PC-3 (cell line): Measurements from ENCODE around the gene SHANK2. TPM values are rescaled to one million over a fixed set of nuclear protein-coding genes. Genes with fewer than 3 reads are reported as not detected.

Experiments
- ATAC-seq: fragments of 200-7000 bp; cut with Tn5 transposase; 2 replicates; pipeline ENCODE4 v1.9.1; 2020; ENCODE audit warnings: mild to moderate bottlenecking, moderate library complexity
- BruUV-seq: library from RNA; stranded (reverse); fragments of 400-500 nt; replicated peaks from 2 replicates; lab custom pipeline; 2021; lab: Mats Ljungman, UMichigan
- CTCF ChIA-PET: fragments of 300-600 bp; sonication (Branson Sonifier 250); formaldehyde crosslinking; loops from one replicate; lab custom pipeline; 2022; ENCODE audit warnings: antibody characterized with exemption; lab: Charles Lee
- POLR2A ChIA-PET: fragments of 300-600 bp; sonication (Branson Sonifier 250); formaldehyde crosslinking; loops from one replicate; lab custom pipeline; 2022; ENCODE audit warnings: antibody characterized with exemption; ENCODE audit not compliant: unreplicated experiment; lab: Charles Lee
- DNase-seq: peaks from one replicate; pipeline ENCODE4 v3.0.0-alpha.2; 2015
- H2AFZ ChIP-seq: fragments of 300-600 bp; sonication (generic); 2 replicates; pipeline ENCODE4 v1.6.0; 2016; ENCODE audit warnings: antibody characterized with exemption, low read length
- H3F3A ChIP-seq: fragments of 300-600 bp; sonication (generic); one replicate; pipeline ENCODE4 v1.6.0; 2017; ENCODE audit warnings: antibody characterized with exemption, low read length, control low read depth, mild to moderate bottlenecking; ENCODE audit not compliant: unreplicated experiment
- H3K27ac ChIP-seq: fragments of 300-600 bp; sonication (generic); 2 replicates; pipeline ENCODE4 v1.5.1; 2016; ENCODE audit warnings: mild to moderate bottlenecking, low read length
- H3K27me3 ChIP-seq: fragments of 300-600 bp; sonication (generic); 2 replicates; pipeline ENCODE4 v1.6.1; 2016; ENCODE audit warnings: low read length, mixed read lengths
- H3K36me3 ChIP-seq: fragments of 300-600 bp; sonication (generic); 2 replicates; pipeline ENCODE4 v1.6.1; 2016; ENCODE audit warnings: low read depth, mixed run types, low read length, mixed read lengths
- H3K4me1 ChIP-seq: fragments of 300-600 bp; sonication (generic); 2 replicates; pipeline ENCODE4 v1.5.1; 2016; ENCODE audit warnings: low read length; ENCODE audit not compliant: insufficient read depth
- H3K4me2 ChIP-seq: fragments of 300-600 bp; sonication (generic); 2 replicates; pipeline ENCODE4 v1.6.0; 2016; ENCODE audit warnings: low read length
- H3K4me3 ChIP-seq: fragments of 300-600 bp; sonication (generic); 2 replicates; pipeline ENCODE4 v1.5.1; 2016; ENCODE audit warnings: mild to moderate bottlenecking, low read length, mixed read lengths
- H3K79me2 ChIP-seq: fragments of 300-600 bp; sonication (generic); 2 replicates; pipeline ENCODE4 v1.6.1; 2017; ENCODE audit warnings: low read length, mixed read lengths
- H3K9ac ChIP-seq: fragments of 300-600 bp; sonication (generic); 2 replicates; pipeline ENCODE4 v1.6.0; 2016; ENCODE audit warnings: mild to moderate bottlenecking, low read length
- H3K9me2 ChIP-seq: fragments of 300-600 bp; sonication (generic); replicated peaks from 2 replicates; pipeline ENCODE4 v1.6.1; 2016; ENCODE audit warnings: mixed run types, low read length, mixed read lengths
- H3K9me3 ChIP-seq: fragments of 300-600 bp; sonication (generic); 2 replicates; pipeline ENCODE4 v1.6.1; 2016; ENCODE audit warnings: low read length, mixed read lengths
- H4K20me1 ChIP-seq: fragments of 300-600 bp; sonication (generic); 2 replicates; pipeline ENCODE4 v1.6.1; 2016; ENCODE audit warnings: low read length, mixed read lengths
- EZH2 ChIP-seq: fragments of 300-600 bp; sonication (generic); IDR thresholded peaks from one replicate; pipeline ENCODE4 v1.6.1; 2017; ENCODE audit warnings: antibody characterized with exemption, mild to moderate bottlenecking, low read length; ENCODE audit not compliant: unreplicated experiment
- EZH2phosphoT487 ChIP-seq: fragments of 300-600 bp; sonication (generic); IDR thresholded peaks from 2 replicates; pipeline ENCODE4 v1.6.1; 2018; ENCODE audit warnings: mild to moderate bottlenecking, antibody characterized with exemption, low read length, borderline replicate concordance
- intact Hi-C: fragments of 100-400 bp; cut with micrococcal nuclease; formaldehyde crosslinking; loops from 2 replicates; pipeline ENCODE4 v1.9.0; 2023
- total RNA-seq: library from RNA; depleted of rRNA; stranded (reverse); fragments of >200 nt; gene quantifications from 2 replicates; pipeline ENCODE4 v1.2.3, GENCODE V29; 2014
- TF ChIP-seq, protein P1 (sequence below): fragments of 300-600 bp; sonication (generic); conservative IDR thresholded peaks from 2 replicates; pipeline ENCODE4 v1.5.1; 2017; ENCODE audit warnings: antibody characterized with exemption, low read depth, mild to moderate bottlenecking, low read length

The SHANK2 gene
- total RNA-seq, 1 experiment from 2014 or later, result 45.0 TPM

DNA sequence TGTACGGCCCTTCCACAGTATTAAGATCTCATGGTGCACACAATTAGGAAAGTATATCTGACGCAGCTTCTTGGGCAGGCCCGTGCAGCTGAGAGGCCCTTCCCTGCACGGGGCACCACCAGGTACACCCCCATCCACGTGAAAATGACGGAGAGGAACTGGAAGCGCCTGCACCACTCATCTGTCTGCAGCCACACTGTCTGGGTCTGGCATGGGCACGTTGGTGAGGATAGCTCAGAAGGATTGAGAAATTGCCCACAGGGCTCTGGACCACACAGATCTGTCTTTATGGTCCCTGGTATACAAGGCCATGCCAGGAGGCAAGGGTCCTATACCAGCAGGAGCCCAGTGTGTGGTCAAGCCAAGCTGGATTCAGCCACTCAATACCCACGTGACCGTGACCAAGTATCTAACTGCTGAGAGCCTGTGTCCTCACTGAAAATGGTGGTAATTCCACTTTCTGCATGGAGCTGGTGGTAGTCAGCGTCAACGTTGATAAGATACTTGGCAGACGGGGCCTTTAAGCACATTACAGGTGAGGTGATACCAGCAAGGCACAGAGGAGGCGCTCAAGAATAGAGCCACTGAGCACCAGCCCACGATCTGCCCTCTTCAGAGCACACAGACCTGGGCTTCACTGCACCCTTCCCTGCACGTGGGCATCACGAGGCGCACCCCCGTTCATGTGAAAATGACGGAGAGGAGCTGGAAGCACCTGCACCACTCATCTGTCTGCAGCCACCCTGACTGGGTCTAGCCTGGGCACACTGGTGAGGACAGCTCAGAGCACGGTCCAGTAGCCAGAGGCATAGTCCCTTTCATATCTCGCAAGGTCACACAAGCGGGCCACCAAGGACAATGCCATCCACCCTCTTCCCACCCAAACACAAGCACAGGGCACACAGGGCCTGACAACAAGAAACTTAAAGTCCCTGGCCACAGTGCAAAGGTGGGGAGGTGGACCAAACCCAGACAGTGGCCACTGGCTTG, 28.4 kb downstream of the SHANK2 start:
- Histone ChIP-seq H3K27me3 (no peaks in the 10 kb centered on the region), H3K36me3 (peaks cover 27% of the 10 kb centered on the region), H2AFZ (no peak overlapping the region), H4K20me1 (no peaks in the 10 kb centered on the region), H3K4me2 (no peak overlapping the region), H3K27ac (no peak overlapping the region), H3K9ac (no peak overlapping the region), H3K4me3 (no peak overlapping the region), H3K9me3 (peaks cover 11% of the 10 kb centered on the region; the same call in 1 of the 2 replicates), H3F3A (no peaks in the 10 kb centered on the region), H3K9me2 (no peaks in the 10 kb centered on the region), H3K4me1 (no peaks in the 10 kb centered on the region), H3K79me2 (0 out of 2 replicates have a peak, but pooled peaks cover 3% of the 10 kb centered on the region)
- POLR2A ChIA-PET, result no interaction called here
- intact Hi-C loops, result no loop called here
- no TSS peak for BruUV-seq
- DNase-seq, result no peak
- no peak for ATAC-seq
- TF ChIP-seq, protein P1, sequence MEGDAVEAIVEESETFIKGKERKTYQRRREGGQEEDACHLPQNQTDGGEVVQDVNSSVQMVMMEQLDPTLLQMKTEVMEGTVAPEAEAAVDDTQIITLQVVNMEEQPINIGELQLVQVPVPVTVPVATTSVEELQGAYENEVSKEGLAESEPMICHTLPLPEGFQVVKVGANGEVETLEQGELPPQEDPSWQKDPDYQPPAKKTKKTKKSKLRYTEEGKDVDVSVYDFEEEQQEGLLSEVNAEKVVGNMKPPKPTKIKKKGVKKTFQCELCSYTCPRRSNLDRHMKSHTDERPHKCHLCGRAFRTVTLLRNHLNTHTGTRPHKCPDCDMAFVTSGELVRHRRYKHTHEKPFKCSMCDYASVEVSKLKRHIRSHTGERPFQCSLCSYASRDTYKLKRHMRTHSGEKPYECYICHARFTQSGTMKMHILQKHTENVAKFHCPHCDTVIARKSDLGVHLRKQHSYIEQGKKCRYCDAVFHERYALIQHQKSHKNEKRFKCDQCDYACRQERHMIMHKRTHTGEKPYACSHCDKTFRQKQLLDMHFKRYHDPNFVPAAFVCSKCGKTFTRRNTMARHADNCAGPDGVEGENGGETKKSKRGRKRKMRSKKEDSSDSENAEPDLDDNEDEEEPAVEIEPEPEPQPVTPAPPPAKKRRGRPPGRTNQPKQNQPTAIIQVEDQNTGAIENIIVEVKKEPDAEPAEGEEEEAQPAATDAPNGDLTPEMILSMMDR, result no peak
- no peak for TF ChIP-seq EZH2
- no peak for TF ChIP-seq EZH2phosphoT487
- CTCF ChIA-PET, result no interaction called here

DNA sequence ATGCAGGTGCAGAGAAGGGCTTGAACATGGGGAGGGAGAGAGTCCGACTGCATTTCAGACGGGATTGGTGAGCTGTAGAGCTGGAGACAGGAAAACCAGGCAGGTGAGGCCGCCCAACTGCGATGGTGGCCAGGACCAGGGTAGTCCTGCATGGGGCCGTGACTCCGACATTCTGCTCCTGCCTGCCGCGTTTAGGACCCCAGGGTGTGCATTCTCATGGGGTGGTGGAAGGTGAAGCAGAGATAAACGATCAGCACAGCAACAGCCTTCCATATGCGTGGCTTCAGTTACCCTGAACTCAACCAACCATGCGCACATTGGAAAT, 29.3 kb downstream of the SHANK2 start:
- H3K79me2 ChIP-seq, result 0 out of 2 replicates have a peak, but pooled peaks cover 1% of the 10 kb centered on the region
- intact Hi-C loops, result no loop called here
- ChIA-PET POLR2A (no interaction called here), CTCF (no interaction called here)
- ATAC-seq, result no peak
- H3K4me1 ChIP-seq, result no peaks in the 10 kb centered on the region
- no peak overlapping the region for H3K27ac ChIP-seq
- H2AFZ ChIP-seq, result no peak overlapping the region
- TF ChIP-seq EZH2phosphoT487, result no peak
- TF ChIP-seq EZH2, result no peak
- TF ChIP-seq, protein P1, result no peak
- no peak overlapping the region for H3K4me3 ChIP-seq
- H3K36me3 ChIP-seq, result peaks cover 24% of the 10 kb centered on the region
- H3K9ac ChIP-seq, result no peak overlapping the region
- no peak overlapping the region for H3K4me2 ChIP-seq
- H3K9me3 ChIP-seq, result peaks cover 10% of the 10 kb centered on the region; the same call in 1 of the 2 replicates
- H4K20me1 ChIP-seq, result no peaks in the 10 kb centered on the region
- no peaks in the 10 kb centered on the region for H3K27me3 ChIP-seq
- no peaks in the 10 kb centered on the region for H3F3A ChIP-seq
- BruUV-seq, result no TSS peak
- no peak for DNase-seq
- H3K9me2 ChIP-seq, result no peaks in the 10 kb centered on the region
